Astrocyte (in vitro differentiated cells and primary cell): ENCODE measurements around the gene CORO6. TPM values are rescaled to one million over a fixed set of nuclear protein-coding genes. Genes with fewer than 3 reads are reported as not detected.
A peak's percentile ranks its signal among the peaks of the same experiment; 100 is the strongest.

ENCODE experiments used
- DNase-seq: peaks from one replicate; pipeline ENCODE4 v3.0.0-alpha.2; 2010; ENCODE audit warnings: low read depth
- FAIRE-seq: peaks from 2 replicates; lab custom pipeline; 2011; peaks lifted over from hg19 to GRCh38; lab: Jason Lieb, UNC
- H2AFZ ChIP-seq: 2 replicates; pipeline ENCODE4 v1.6.0; 2012; ENCODE audit warnings: low read depth, low read length, inconsistent platforms
- H3K27ac ChIP-seq: 2 replicates; pipeline ENCODE4 v1.5.1; 2011; ENCODE audit warnings: low read depth, low read length, inconsistent platforms
- H3K27me3 ChIP-seq: 2 replicates; pipeline ENCODE4 v1.6.0; 2011; ENCODE audit warnings: low read length, inconsistent platforms; ENCODE audit not compliant: insufficient read depth
- H3K36me3 ChIP-seq: 2 replicates; pipeline ENCODE4 v1.5.1; 2011; ENCODE audit warnings: low read length, inconsistent platforms; ENCODE audit not compliant: insufficient read depth
- H3K4me1 ChIP-seq: 2 replicates; pipeline ENCODE4 v1.5.1; 2011; ENCODE audit warnings: low read length, inconsistent platforms; ENCODE audit not compliant: insufficient read depth
- H3K4me2 ChIP-seq: 2 replicates; pipeline ENCODE4 v1.6.0; 2012; ENCODE audit warnings: low read length, inconsistent platforms
- H3K4me3 ChIP-seq: 2 replicates; pipeline ENCODE4 v1.5.1; 2011; ENCODE audit warnings: low read depth, mild to moderate bottlenecking, low read length, inconsistent platforms; ENCODE audit not compliant: insufficient read depth
- H3K79me2 ChIP-seq: 2 replicates; pipeline ENCODE4 v1.6.0; 2012; ENCODE audit warnings: mild to moderate bottlenecking, low read length, inconsistent platforms; ENCODE audit not compliant: insufficient read depth
- H3K9ac ChIP-seq: 2 replicates; pipeline ENCODE4 v1.6.0; 2012; ENCODE audit warnings: mild to moderate bottlenecking, low read length, inconsistent platforms
- H3K9me3 ChIP-seq: 2 replicates; pipeline ENCODE4 v1.5.1; 2012; ENCODE audit warnings: low read depth, mild to moderate bottlenecking, low read length, inconsistent platforms; ENCODE audit not compliant: insufficient read depth
- H4K20me1 ChIP-seq: 2 replicates; pipeline ENCODE4 v1.6.0; 2012; ENCODE audit warnings: low read length, inconsistent platforms; ENCODE audit not compliant: insufficient read depth
- H3K27ac Mint-ChIP-seq: one replicate; pipeline ENCODE4 v1.8.0; 2021; ENCODE audit warnings: mild to moderate bottlenecking, mixed read lengths; ENCODE audit not compliant: unreplicated experiment
- H3K27me3 Mint-ChIP-seq: one replicate; pipeline ENCODE4 v1.8.0; 2021; ENCODE audit warnings: low read depth, mixed read lengths; ENCODE audit not compliant: unreplicated experiment
- H3K36me3 Mint-ChIP-seq: one replicate; pipeline ENCODE4 v1.8.0; 2021; ENCODE audit warnings: low read depth, mixed read lengths; ENCODE audit not compliant: unreplicated experiment
- H3K4me1 Mint-ChIP-seq: one replicate; pipeline ENCODE4 v1.8.0; 2021; ENCODE audit warnings: low read depth, mixed read lengths; ENCODE audit not compliant: unreplicated experiment
- H3K4me3 Mint-ChIP-seq: one replicate; pipeline ENCODE4 v1.8.0; 2021; ENCODE audit warnings: mild to moderate bottlenecking, moderate library complexity, mixed read lengths; ENCODE audit not compliant: unreplicated experiment
- H3K9me3 Mint-ChIP-seq: one replicate; pipeline ENCODE4 v1.8.0; 2021; ENCODE audit warnings: mild to moderate bottlenecking, mixed read lengths; ENCODE audit not compliant: unreplicated experiment
- CTCF ChIP-seq: IDR thresholded peaks from 2 replicates; pipeline ENCODE4 v1.5.1; 2011; ENCODE audit warnings: low read depth, mild to moderate bottlenecking, inconsistent platforms, low read length, moderate library complexity; ENCODE audit not compliant: insufficient read depth
- EZH2 ChIP-seq: IDR thresholded peaks from 2 replicates; pipeline ENCODE4 v1.6.1; 2012; ENCODE audit warnings: mild to moderate bottlenecking, low read length, inconsistent platforms; ENCODE audit not compliant: insufficient read depth
- total RNA-seq: library from RNA; stranded (reverse); gene quantifications from 2 replicates; pipeline ENCODE4 v1.2.1, GENCODE V29; 2021

Gene CORO6
- total RNA-seq, 1 donor from 2014 or later = 8.9 TPM

GRCh38 chr17:29642171-29642611 is 19.5 kb upstream of the CORO6 start:
- no peak for TF ChIP-seq EZH2
- no peak for TF ChIP-seq CTCF
- H3K4me1 Mint-ChIP-seq = peaks cover 25% of the 10 kb centered on the region
- FAIRE-seq (no peak), DNase-seq (no peak)
- peaks cover 9% of the 10 kb centered on the region for H3K36me3 Mint-ChIP-seq
- Histone ChIP-seq H3K9me3 (no peaks in the 10 kb centered on the region), H3K36me3 (no peaks in the 10 kb centered on the region), H3K9ac (no peak overlapping the region), H3K4me2 (no peak overlapping the region), H3K79me2 (no peaks in the 10 kb centered on the region), H3K27ac (no peak overlapping the region), H3K27me3 (no peaks in the 10 kb centered on the region), H3K4me3 (no peak overlapping the region), H4K20me1 (no peaks in the 10 kb centered on the region), H2AFZ (no peak overlapping the region), H3K4me1 (peaks cover 16% of the 10 kb centered on the region)
- no peak overlapping the region for H3K27ac Mint-ChIP-seq
- H3K9me3 Mint-ChIP-seq = no peaks in the 10 kb centered on the region
- no peaks in the 10 kb centered on the region for H3K27me3 Mint-ChIP-seq
- H3K4me3 Mint-ChIP-seq = no peak overlapping the region

- Mint-ChIP-seq H3K9me3 (no peaks in the 10 kb centered on the region), H3K4me3 (no peak overlapping the region), H3K4me1 (peaks cover 25% of the 10 kb centered on the region), H3K36me3 (peaks cover 9% of the 10 kb centered on the region), H3K27ac (peak overlapping the region; percentile 84), H3K27me3 (no peaks in the 10 kb centered on the region)
- Histone ChIP-seq H3K9ac (peak overlapping the region; percentile 61), H2AFZ (no peak overlapping the region), H4K20me1 (no peaks in the 10 kb centered on the region), H3K79me2 (no peaks in the 10 kb centered on the region), H3K9me3 (no peaks in the 10 kb centered on the region), H3K27me3 (no peaks in the 10 kb centered on the region), H3K27ac (peak overlapping the region; percentile 67), H3K36me3 (peaks cover 6% of the 10 kb centered on the region), H3K4me1 (peaks cover 16% of the 10 kb centered on the region), H3K4me3 (no peak overlapping the region), H3K4me2 (no peak overlapping the region)
- DNase-seq = no peak
- no peak for TF ChIP-seq CTCF
- no peak for TF ChIP-seq EZH2
- FAIRE-seq = no peak
Measured at GRCh38 chr17:29640981-29641642, 18.4 kb upstream of the CORO6 start.

- no peaks in the 10 kb centered on the region for H3K79me2 ChIP-seq
- peaks cover 16% of the 10 kb centered on the region for H3K4me1 ChIP-seq
- H3K9ac ChIP-seq = peak overlapping the region; percentile 61
- peaks cover 6% of the 10 kb centered on the region for H3K36me3 ChIP-seq
- FAIRE-seq (no peak), DNase-seq (peak; percentile 37)
- H3K4me2 ChIP-seq = peak overlapping the region; percentile 54
- peak overlapping the region; percentile 67 for H3K27ac ChIP-seq
- peak overlapping the region; percentile 84 for H3K27ac Mint-ChIP-seq
- H3K4me3 Mint-ChIP-seq = peak overlapping the region; percentile 54
- no peak overlapping the region for H3K4me3 ChIP-seq
- no peaks in the 10 kb centered on the region for H3K9me3 ChIP-seq
- H3K27me3 Mint-ChIP-seq = no peaks in the 10 kb centered on the region
- peaks cover 13% of the 10 kb centered on the region for H3K36me3 Mint-ChIP-seq
- TF ChIP-seq EZH2 (no peak), CTCF (no peak)
- no peaks in the 10 kb centered on the region for H4K20me1 ChIP-seq
- H3K27me3 ChIP-seq = no peaks in the 10 kb centered on the region
- H3K9me3 Mint-ChIP-seq = no peaks in the 10 kb centered on the region
- H3K4me1 Mint-ChIP-seq = peaks cover 22% of the 10 kb centered on the region
- H2AFZ ChIP-seq = no peak overlapping the region
Measured at GRCh38 chr17:29640413-29640812, 17.7 kb upstream of the CORO6 start.
